Naive thymus-derived CD8-positive, alpha-beta T cell (primary cell): ENCODE measurements around the gene RIBC2. TPM values are rescaled to one million over a fixed set of nuclear protein-coding genes. Genes with fewer than 3 reads are reported as not detected.
"Not testable (repeated sequence)": the region's sequence is repeated elsewhere in the genome, so short reads cannot be mapped to it uniquely, and the experiment has no call there.

ENCODE experiments used
- ATAC-seq, 2 donors: fragments of 150-1000 bp; cut with Tn5 transposase in 1 of 2; sonication (Bioruptor Pico), chemical (Tn5 transposase) in 1 of 2; 1 replicate in 1 of 2; 2 replicates in 1 of 2; pipeline ENCODE4 v1.10.0; 2021; ENCODE audit warnings: mild to moderate bottlenecking in 2 of 2, moderate library complexity in 2 of 2
- POLR2A ChIA-PET: fragments of 350-600 bp; sonication (Branson Sonifier 250); formaldehyde crosslinking; loops from one replicate; lab custom pipeline; 2021; ENCODE audit warnings: antibody characterized with exemption; lab: Charles Lee
- DNase-seq, 10 donors: peaks; one replicate each; pipeline versions ENCODE4 v3.0.0 to v3.0.0-alpha.2; 2020 to 2022
- H3K27ac Mint-ChIP-seq, 10 donors: one replicate each; pipeline ENCODE4 v1.8.0; 2020 to 2022; ENCODE audit warnings: mild to moderate bottlenecking in 10 of 10, mixed read lengths in 10 of 10, moderate library complexity in 4 of 10, inconsistent platforms in 1 of 10
- H3K27me3 Mint-ChIP-seq, 5 donors: one replicate each; pipeline ENCODE4 v1.8.0; 2021 to 2022; ENCODE audit warnings: mixed read lengths in 5 of 5
- H3K36me3 Mint-ChIP-seq, 3 donors: one replicate each; pipeline ENCODE4 v1.8.0; 2020 to 2022; ENCODE audit warnings: mixed read lengths in 3 of 3, mild to moderate bottlenecking in 2 of 3, inconsistent platforms in 1 of 3
- H3K4me1 Mint-ChIP-seq, 4 donors: one replicate each; pipeline ENCODE4 v1.8.0; 2021 to 2022; ENCODE audit warnings: mixed read lengths in 4 of 4
- H3K4me3 Mint-ChIP-seq, 10 donors: one replicate each; pipeline ENCODE4 v1.8.0; 2020 to 2022; ENCODE audit warnings: mild to moderate bottlenecking in 10 of 10, mixed read lengths in 10 of 10, moderate library complexity in 6 of 10, inconsistent platforms in 1 of 10
- H3K9me3 Mint-ChIP-seq, 9 donors: one replicate each; pipeline ENCODE4 v1.8.0; 2020 to 2022; ENCODE audit warnings: mixed read lengths in 9 of 9, mild to moderate bottlenecking in 3 of 9, inconsistent platforms in 1 of 9, moderate library complexity in 1 of 9
- polyA plus RNA-seq, 3 donors: library from polyadenylated mRNA; unstranded; fragments of 300-500 nt; fragmentation: Illumina TruSeq; gene quantifications; one replicate each; pipeline ENCODE4 v1.2.3, GENCODE V29; 2021
- total RNA-seq, 8 experiments: library from RNA in 2 of 8; stranded (reverse) in 2 of 8; gene quantifications; one replicate each; pipeline ENCODE4 v1.2.3 and lab custom pipeline; 2021 to 2026

The RIBC2 gene
- total and polyA plus RNA-seq, 5 experiments from 2014 or later: not detected

DNA sequence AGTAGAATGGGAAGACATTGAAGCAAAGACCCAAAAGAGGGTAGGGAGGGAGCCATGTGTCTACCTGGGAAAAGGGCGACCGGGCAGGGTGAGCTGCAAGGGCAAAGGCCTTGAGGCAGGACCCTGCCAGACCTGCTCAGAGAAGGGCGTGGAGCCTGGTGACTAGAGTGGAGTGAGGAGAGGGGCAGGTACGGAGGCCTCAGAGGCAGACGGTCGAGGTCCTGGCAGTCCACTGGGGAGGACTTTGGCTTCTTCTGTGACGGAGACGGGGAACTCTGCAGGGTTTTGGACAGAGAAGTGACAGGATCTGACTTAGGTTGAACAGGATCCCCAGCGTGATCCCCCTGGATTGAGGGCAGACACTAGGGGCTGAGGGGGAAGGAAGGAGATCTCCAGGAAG lies 12.9 kb downstream of the RIBC2 start:
- POLR2A ChIA-PET: no interaction called here
- H3K9me3 Mint-ChIP-seq: peaks cover 0 to 12% (median 0%) of the 10 kb centered on the region in 9 donors
- peaks cover 0 to 3% (median 0%) of the 10 kb centered on the region in 5 donors for H3K27me3 Mint-ChIP-seq
- no peak for DNase-seq
- no peak for ATAC-seq
- no peak overlapping the region for H3K4me3 Mint-ChIP-seq
- peaks cover 0 to 6% (median 0%) of the 10 kb centered on the region in 4 donors for H3K4me1 Mint-ChIP-seq
- peak overlapping the region in 2 of 10 donors; percentile 10 to 11 for H3K27ac Mint-ChIP-seq
- H3K36me3 Mint-ChIP-seq: no peaks in the 10 kb centered on the region

DNA sequence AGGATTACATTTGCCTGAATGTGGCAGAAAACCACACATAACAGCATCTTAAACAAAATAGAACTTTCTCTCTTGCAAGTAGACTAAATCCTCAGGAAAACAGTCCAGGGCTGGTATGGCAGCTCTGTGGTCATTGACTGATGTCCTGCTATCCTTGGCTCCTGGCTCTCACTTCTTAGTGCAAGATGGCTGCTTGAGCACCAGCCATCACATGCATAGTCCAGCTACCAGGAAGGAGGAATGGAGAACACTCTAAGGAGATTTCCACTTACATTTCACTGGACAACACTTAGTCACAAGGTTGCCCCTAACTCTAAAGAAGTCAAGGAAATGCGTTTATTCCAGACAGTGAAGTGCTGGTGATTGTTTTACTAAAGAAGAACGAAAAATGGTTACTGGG lies 13.6 kb downstream of the RIBC2 start:
- peaks cover 0 to 3% (median 0%) of the 10 kb centered on the region in 5 donors for H3K27me3 Mint-ChIP-seq
- ATAC-seq (no peak), DNase-seq (no peak)
- H3K4me1 Mint-ChIP-seq: peaks cover 0 to 6% (median 0%) of the 10 kb centered on the region in 4 donors
- H3K4me3 Mint-ChIP-seq: no peak overlapping the region
- no peaks in the 10 kb centered on the region for H3K36me3 Mint-ChIP-seq
- H3K9me3 Mint-ChIP-seq: peaks cover 0 to 12% (median 0%) of the 10 kb centered on the region in 9 donors
- H3K27ac Mint-ChIP-seq: peak overlapping the region in 1 of 10 donors; percentile 5
- POLR2A ChIA-PET: no interaction called here

DNA sequence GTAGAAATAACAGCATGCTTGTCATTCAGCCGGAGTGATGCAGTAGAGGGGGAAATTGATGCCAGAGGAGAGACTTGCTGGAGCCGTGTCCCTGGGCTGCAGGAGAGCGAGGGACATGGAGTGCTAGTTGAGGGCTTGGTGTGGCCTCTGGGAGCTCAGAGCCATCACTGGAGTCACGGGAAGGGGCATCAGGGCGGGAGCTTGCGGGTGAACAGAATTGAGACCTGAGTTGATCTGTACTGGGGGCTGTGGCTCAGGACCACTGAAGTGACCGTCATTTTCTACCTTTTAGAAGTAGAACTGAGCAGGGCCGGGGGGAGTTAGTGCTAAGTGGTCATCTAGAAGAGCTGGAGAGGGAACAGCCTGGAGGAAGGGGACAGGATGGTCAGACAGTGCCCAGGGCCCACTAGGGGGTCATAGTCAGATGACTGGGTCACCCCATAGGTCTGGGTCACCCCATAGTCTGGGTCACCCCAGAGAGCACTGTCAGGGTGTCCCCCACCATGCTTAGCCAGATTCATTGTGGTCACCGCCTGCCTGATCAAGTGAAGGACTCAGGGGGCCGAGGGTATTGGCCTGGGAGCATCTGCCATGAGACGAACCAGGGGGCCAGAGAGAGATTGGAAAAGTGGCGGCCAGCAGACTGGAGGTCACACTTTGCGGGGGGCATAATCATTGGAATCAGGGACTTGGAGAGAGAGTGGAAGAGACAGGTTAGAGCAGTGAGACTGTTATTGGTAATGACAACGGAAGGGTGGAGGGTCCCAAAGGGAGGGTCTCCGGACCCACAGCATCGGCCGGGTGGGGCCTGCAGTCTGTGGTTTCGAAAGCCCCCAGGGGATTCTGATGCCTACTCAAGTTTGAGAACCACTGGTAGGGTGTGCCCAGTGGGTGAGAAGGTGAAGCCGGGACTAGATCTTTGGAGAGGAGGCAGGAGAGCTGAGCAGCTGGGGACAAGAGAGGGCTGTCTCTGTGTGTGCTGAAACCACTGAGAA lies 15.2 kb downstream of the RIBC2 start:
- H3K27ac Mint-ChIP-seq: peak overlapping the region in 3 of 10 donors; percentile 22 to 56 (median 49)
- peaks cover 0 to 12% (median 0%) of the 10 kb centered on the region in 9 donors for H3K9me3 Mint-ChIP-seq
- no peak for DNase-seq
- H3K4me3 Mint-ChIP-seq: peak overlapping the region in 1 of 10 donors; percentile 43
- ATAC-seq: no peak
- H3K36me3 Mint-ChIP-seq: no peaks in the 10 kb centered on the region
- H3K27me3 Mint-ChIP-seq: peaks cover 0 to 3% (median 0%) of the 10 kb centered on the region in 5 donors
- H3K4me1 Mint-ChIP-seq: peaks cover 0 to 7% (median 0%) of the 10 kb centered on the region in 4 donors
- POLR2A ChIA-PET: no interaction called here

DNA sequence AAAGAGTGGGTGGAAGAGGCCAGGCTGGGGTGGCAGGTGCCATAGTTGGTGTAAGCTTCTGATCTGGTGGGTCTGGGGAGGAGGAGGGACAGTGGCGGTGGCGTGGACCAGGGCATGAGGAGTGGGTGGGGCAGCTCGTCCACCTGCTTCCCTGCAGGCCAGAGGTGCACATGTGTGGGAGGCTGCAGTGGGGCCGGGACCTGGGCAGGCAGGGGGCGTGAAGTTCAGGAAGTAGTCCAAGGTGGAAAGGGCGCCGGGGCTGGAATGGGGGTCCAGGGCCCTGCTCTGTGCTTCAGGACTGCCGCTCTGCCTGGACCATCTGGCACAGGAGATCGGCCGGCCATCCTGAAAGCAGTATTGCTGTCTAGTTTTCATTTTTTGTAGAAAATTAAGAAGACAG lies 15.9 kb downstream of the RIBC2 start:
- DNase-seq (no peak), ATAC-seq (no peak)
- Mint-ChIP-seq H3K4me3 (no peak overlapping the region), H3K4me1 (peaks cover 0 to 7% (median 0%) of the 10 kb centered on the region in 4 donors), H3K9me3 (peaks cover 0 to 12% (median 0%) of the 10 kb centered on the region in 9 donors), H3K36me3 (no peaks in the 10 kb centered on the region), H3K27me3 (peaks cover 0 to 3% (median 0%) of the 10 kb centered on the region in 5 donors), H3K27ac (peak overlapping the region in 1 of 10 donors; percentile 22)
- POLR2A ChIA-PET: no interaction called here

DNA sequence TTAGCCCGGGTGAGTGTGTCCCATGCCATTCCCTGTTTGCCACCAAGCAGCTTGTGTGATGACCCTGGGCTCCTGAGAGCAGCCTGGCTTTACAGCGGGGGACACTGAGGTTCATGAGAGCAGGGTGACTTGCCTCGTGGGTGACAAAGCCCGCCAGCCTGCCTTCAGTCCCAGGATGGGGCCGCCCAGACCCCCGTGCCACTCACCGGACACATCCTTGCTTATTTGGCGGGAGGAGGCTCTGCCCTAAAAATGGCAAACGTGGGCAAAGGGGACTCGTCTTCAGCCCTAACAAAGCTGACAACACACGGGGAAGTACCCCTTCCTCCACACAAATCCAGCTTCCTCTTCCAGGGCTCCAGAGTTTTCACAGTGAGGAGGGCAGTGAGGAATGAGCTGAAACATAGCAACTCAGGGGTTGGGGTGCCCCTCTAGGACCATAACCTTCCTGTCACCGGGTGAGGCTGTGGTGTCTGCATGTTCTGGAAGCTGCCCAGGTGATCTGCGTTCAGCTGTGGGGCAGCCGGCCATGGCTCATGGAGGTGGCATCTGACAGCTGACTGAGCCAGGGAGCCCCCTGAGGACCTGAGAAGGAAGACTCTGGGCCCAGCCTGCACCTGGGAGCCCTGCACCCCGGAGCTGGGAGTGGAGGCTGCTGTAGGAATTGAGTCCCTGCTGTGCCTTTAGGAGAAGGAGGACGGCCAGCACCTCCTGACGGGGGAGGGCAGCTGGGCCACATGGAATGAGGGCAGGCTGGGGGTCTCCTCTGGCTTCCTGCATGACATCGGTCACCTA lies 16.7 kb downstream of the RIBC2 start:
- DNase-seq (no peak), ATAC-seq (no peak)
- no peak overlapping the region for H3K27ac Mint-ChIP-seq
- peaks cover 0 to 12% (median 0%) of the 10 kb centered on the region in 9 donors for H3K9me3 Mint-ChIP-seq
- peaks cover under 1 to 10% (median 1%) of the 10 kb centered on the region in 4 donors for H3K4me1 Mint-ChIP-seq
- no peak overlapping the region for H3K4me3 Mint-ChIP-seq
- no peaks in the 10 kb centered on the region for H3K36me3 Mint-ChIP-seq
- H3K27me3 Mint-ChIP-seq: peaks cover 0 to 3% (median 0%) of the 10 kb centered on the region in 5 donors
- POLR2A ChIA-PET: no interaction called here

DNA sequence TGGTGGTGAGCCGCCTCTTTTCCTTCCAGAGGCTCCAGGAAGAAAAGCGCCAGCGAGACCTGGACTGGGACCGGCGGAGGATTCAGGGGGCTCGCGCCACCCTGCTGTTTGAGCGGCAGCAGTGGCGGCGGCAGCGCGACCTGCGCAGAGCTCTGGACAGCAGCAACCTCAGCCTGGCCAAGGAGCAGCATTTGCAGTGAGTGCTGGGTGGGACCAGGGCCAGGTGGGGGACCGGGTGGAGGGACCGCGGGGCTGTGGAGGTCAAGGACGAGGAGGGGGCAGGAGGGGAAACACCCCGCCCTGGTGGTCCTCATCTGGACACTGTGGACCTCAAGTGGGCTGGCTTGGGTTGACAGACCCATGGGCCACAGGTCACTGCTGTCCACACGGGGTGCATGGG lies 17.4 kb downstream of the RIBC2 start:
- DNase-seq (no peak), ATAC-seq (no peak)
- Mint-ChIP-seq H3K36me3 (no peaks in the 10 kb centered on the region), H3K4me1 (peaks cover 6 to 17% (median 8%) of the 10 kb centered on the region in 4 donors), H3K27me3 (peaks cover 0 to 3% (median 0%) of the 10 kb centered on the region in 5 donors), H3K27ac (no peak overlapping the region), H3K4me3 (no peak overlapping the region), H3K9me3 (peaks cover 0 to 12% (median 0%) of the 10 kb centered on the region in 9 donors)
- POLR2A ChIA-PET: no interaction called here

GRCh38 chr22:45434981-45435380 lies 21.5 kb downstream of the RIBC2 start:
- Mint-ChIP-seq H3K36me3 (no peaks in the 10 kb centered on the region), H3K4me3 (no peak overlapping the region), H3K27me3 (no peaks in the 10 kb centered on the region), H3K27ac (peak overlapping the region in 3 of 10 donors; percentile 75 to 83 (median 76)), H3K9me3 (no peaks in the 10 kb centered on the region), H3K4me1 (peaks cover 6 to 18% (median 8%) of the 10 kb centered on the region in 4 donors)
- ATAC-seq (no peak), DNase-seq (no peak)
- POLR2A ChIA-PET: interaction anchor here (2.6 kb wide), 1 partner anchor 166 kb away, joined by 9 read pairs; no protein-coding TSS in a partner anchor

DNA sequence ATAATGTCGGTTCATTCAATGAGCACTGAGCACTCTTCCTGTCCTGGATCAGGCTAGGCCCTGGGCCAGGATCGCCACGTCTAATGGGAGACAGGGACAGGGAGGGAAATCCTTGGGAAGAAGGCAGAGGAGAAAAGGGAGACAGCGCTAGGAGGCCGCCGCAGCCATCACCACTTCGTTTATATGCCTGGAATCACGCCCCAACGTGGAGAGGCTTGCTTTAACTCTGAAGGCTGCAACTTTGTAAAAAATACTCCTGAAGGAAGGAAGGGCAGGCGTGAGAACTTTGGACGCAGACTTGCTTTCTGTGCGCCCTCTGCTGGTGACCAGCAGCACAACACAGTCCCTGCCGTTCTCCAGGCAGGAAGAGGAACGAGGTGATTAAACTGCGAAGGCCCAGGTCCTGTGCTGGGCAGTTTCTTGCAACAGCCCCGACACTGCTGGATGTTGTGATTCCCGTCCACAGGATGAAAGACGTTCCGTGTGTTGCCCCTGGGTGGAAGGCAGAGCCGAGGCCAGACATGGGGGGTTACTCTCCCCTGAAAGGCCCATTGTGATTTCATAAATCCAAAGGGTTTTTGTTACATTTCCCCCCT lies 22.1 kb downstream of the RIBC2 start:
- H3K27me3 Mint-ChIP-seq: no peaks in the 10 kb centered on the region
- no peaks in the 10 kb centered on the region for H3K36me3 Mint-ChIP-seq
- peak overlapping the region in 3 of 10 donors; percentile 19 to 36 (median 20) for H3K4me3 Mint-ChIP-seq
- peak overlapping the region in 9 of 10 donors; percentile 26 to 83 (median 69) for H3K27ac Mint-ChIP-seq
- DNase-seq: peak; percentile 68 to 91 (median 78)
- peaks cover 8 to 22% (median 11%) of the 10 kb centered on the region in 4 donors for H3K4me1 Mint-ChIP-seq
- no peaks in the 10 kb centered on the region for H3K9me3 Mint-ChIP-seq
- peak; percentile 90 to 96 for ATAC-seq
- POLR2A ChIA-PET: no interaction called here

GRCh38 chr22:45436871-45437517 lies 23.5 kb downstream of the RIBC2 start:
- H3K36me3 Mint-ChIP-seq, ATAC-seq, H3K9me3 Mint-ChIP-seq, H3K27me3 Mint-ChIP-seq, POLR2A ChIA-PET: not testable (repeated sequence)
- H3K4me3 Mint-ChIP-seq: peak overlapping the region in 7 of 10 donors; percentile 5 to 71 (median 39)
- peak in 5 of 10 donors; percentile 32 to 39 (median 36) for DNase-seq
- H3K27ac Mint-ChIP-seq: peak overlapping the region in 1 of 10 donors; percentile 74
- H3K4me1 Mint-ChIP-seq: peaks cover 14 to 28% (median 19%) of the 10 kb centered on the region in 4 donors

DNA sequence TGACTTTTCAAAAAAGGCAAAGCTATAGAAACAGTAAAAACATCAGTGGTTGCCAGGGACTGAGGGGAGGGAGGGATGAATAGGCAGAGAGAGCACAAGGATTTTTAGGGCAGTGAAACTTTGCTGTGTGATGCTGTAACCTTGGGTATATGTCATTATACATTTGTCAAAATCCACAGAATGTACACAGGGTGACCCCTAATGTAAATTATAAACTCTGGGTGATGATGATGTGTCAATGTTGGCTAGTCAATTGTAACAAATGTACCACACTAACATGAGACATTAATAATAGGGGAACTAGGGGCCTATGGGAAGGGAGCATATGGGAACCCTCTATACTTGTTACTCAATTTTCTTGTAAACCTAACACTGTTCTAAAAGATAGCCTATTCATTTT lies 24.8 kb downstream of the RIBC2 start:
- Mint-ChIP-seq H3K27me3 (peaks cover 0 to 3% (median 3%) of the 10 kb centered on the region in 5 donors), H3K36me3 (no peaks in the 10 kb centered on the region), H3K4me1 (peaks cover 14 to 27% (median 19%) of the 10 kb centered on the region in 4 donors), H3K4me3 (no peak overlapping the region), H3K27ac (no peak overlapping the region), H3K9me3 (no peaks in the 10 kb centered on the region)
- DNase-seq (no peak), ATAC-seq (no peak)
- POLR2A ChIA-PET: no interaction called here

GRCh38 chr22:45440688-45441087 lies 27.2 kb downstream of the RIBC2 start:
- DNase-seq, H3K9me3 Mint-ChIP-seq, H3K36me3 Mint-ChIP-seq, POLR2A ChIA-PET, H3K27me3 Mint-ChIP-seq: not testable (repeated sequence)
- H3K4me1 Mint-ChIP-seq: peaks cover 8 to 18% (median 13%) of the 10 kb centered on the region in 4 donors
- ATAC-seq: peak in 1 of 2 donors; percentile 30
- H3K4me3 Mint-ChIP-seq: peak overlapping the region; percentile 68 to 87 (median 80)
- H3K27ac Mint-ChIP-seq: peak overlapping the region in 9 of 10 donors; percentile 31 to 96 (median 88)
